ENCODE data around the gene NTSR1.

- TF ChIP-seq CTCF (IDR thresholded peaks at IDR 0.05 in 4 of 5, conservative IDR thresholded peaks at IDR 0.05 in 1 of 5) (no peak), POLR2A (IDR thresholded peaks at IDR 0.05) (no peak)
Measured at GRCh38 chr20:62667530-62668440, 40.9 kb upstream of the NTSR1 start.
